ENCODE data around the gene FEV.

FEV gene

DNA sequence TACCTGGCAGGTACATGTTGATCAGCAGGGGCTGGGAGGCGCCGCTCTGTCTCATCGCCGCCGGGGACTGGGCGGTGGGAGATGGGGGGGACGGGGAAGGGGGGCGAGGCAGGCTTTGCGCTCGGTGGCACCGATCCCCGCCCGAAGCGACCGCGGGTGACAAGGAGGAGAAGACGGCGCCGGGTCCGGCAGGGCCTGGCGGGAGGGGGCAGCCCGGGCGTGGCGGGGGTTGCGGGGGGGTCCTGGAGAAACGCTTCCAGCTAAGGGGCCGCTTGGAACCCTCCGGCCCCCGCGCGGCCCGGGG, at the start of gene FEV:
Gene FEV (minus strand): TSS at position 164 of the 304 bp plus-strand sequence. CDS start 109 bp downstream, at position 55.
- DNase-seq, result no peak

DNA sequence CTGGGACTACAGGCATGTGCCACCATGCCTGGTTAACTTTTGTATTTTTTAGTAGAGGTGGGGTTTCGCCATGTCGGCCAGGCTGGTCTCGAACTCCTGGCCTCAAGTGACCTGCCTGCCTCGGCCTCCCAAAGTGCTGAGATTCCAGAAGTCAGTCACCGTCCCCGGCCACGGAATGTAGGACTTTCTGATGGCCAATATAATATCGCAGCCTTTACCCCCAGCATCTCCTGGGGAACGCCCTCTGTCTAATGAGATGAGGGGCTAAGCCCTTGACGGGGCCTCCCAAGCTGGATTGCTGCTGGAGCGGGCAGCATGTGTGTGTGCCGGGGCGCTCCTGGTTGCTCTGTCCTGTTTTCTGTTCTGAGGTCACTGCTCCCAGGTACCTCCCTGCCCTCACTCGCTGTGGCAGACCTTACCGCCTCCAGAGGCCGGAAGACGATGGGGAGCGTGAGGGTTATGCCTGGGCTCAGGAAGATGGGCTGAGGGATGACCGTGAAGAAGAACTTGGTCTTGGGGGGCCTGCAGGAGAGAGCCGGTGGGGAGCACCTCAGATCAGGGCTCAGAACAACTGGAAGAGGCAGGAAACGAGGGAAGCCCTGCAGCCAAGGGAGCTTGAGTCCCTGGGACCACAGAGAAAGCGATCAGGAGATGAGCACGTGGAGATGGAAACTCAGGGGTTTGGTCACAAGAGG, 47.2 kb upstream of the FEV start:
- no peak for DNase-seq

DNA sequence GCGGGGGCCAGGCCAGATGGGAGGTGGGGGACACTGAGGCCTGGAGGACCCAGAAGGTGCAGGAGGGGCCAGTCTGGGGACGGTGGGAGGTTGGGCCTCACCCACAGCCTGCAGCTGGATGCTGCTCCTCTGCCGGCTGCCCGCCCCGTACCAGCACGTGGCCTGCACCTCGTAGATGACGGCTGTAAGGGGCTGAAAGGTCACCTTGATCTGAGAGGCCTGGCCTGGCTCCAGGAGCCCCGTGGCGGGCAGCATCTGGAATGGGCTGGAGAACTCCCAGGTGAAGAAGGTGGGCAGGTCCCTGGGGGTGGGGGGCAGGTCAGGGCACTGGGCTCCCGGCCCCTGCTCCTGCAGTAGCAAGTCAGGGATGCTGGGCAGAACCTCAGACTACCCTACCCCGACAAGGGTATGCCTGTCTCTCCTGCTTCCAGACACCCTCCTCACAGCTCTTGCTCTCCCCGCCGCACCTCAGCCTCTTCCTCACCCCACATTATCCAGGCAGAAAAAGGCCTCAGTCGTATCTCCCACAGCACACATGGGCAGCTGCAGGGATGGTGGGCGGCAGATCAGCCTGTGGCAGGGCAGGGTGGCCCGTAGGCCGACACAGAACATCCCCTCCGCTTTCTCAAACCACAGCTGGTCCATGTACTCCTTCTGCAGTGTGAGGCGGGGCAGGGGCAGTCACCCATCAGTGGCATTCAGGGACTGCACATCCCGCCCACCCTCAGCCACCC, 46.2 kb upstream of the FEV start:
- DNase-seq, result no peak

GRCh38 chr2:219030177-219030940, 45.4 kb upstream of the FEV start:
- no peak for DNase-seq

DNA sequence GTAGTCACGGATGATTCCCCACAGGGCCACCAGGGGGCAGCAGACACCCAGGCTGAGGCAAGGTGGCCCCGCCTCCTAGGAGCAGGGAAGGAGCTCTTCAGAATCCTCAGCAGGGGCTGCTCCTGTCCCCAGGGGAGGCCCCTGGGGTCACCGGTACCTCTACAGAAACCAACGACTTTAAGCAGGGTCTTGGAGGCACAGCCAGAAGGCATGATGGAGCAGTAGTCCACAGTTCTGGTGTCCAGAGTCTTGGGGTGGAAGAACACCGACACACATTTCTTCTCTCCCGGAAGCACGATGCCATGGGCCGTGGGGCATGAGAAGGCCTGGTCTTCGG, 44.8 kb upstream of the FEV start:
- DNase-seq, result peak; percentile 81

DNA sequence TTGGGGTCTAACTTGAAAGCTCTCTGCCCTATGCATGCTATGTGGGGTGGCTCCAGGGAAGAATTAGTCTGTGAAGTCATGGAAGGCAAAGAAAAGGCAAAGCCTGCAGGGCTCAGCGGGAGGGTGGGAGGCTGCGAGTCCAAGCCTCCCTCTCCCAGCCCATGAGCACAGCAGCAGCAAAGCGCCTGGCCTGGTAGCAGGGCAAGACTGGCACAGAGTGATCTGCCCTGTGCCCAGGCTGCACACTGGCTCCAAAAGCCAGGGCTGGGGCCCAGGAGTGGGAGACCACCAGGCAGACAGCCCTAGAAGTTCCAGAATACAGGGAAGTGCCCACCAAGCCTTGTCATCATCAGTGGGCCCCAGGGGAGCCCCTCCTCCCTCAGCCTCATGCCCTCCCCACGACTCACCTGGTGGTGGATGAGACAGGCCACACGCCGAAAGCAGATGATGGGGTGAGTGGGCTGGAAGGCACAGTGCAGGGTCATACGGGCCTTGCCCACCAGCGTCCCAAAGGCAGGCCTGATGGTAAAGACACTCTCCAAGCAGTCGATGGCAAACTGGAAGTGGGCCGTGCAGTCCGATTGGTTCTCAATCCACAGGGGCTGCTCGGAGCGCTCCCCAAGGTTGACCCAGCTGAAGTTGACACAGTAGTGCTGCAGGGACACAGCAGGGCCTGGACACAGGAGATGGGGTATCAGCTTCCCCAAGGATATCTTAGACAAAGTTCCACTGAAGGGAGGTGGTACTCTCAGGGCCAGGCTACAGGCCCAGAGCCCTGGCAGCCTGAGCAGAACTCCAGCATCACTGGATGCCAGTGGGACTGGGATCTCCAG, 44.2 kb upstream of the FEV start:
- no peak for DNase-seq

GRCh38 chr2:219028141-219028540, 43.2 kb upstream of the FEV start:
- no peak for DNase-seq

- no peak for DNase-seq
Observed at GRCh38 chr2:219027511-219028055, 42.6 kb upstream of the FEV start.

DNA sequence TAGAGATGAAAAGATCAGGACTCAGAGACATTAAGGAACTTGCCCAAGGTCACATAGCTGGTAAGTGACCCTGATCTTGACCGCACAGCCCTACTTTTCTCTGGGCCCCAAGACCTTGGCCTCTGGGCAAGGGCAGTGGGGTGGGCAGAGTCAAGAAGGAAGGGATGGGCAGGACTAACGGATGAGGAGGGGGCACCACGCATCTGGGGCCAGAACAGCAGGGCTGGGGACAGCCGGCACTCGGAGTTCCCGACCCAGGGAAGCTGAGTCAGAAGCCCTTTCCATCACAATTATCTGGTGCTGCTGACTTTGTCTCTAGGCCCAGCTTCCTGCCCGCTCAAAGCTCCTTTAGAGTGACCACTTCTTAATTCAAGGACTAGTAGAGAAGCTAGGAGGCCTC, 42.0 kb upstream of the FEV start:
- no peak for DNase-seq

- DNase-seq, result no peak
Observed at GRCh38 chr2:219025637-219026585, 40.9 kb upstream of the FEV start.

GRCh38 chr2:219024059-219024458, 39.1 kb upstream of the FEV start:
- no peak for DNase-seq

GRCh38 chr2:219023045-219023605, 38.1 kb upstream of the FEV start:
- DNase-seq, result no peak

GRCh38 chr2:219022616-219023015, 37.6 kb upstream of the FEV start:
- DNase-seq, result no peak

DNA sequence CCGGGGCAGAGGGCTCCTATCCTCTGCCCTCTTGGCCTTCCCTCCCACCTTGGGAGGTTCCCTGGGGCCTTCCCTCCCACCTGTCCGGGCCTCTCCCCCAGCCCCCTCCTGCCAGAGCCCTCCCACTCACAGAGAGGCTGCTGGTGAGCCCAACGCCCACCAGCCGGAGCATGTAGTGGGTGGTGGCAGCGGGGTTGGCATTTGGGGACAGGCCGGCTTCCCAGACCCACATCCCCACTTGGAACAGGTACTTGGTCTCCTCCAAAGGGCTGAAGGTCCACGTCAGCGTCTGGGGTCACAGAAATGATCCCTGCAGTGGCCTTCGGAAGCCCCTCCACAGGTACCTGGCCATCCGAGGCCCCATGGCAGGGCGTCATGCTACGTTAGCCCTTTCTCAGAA, 37.1 kb upstream of the FEV start:
- DNase-seq, result no peak

- DNase-seq, result no peak
Observed at GRCh38 chr2:219021591-219021990, 36.6 kb upstream of the FEV start.

DNA sequence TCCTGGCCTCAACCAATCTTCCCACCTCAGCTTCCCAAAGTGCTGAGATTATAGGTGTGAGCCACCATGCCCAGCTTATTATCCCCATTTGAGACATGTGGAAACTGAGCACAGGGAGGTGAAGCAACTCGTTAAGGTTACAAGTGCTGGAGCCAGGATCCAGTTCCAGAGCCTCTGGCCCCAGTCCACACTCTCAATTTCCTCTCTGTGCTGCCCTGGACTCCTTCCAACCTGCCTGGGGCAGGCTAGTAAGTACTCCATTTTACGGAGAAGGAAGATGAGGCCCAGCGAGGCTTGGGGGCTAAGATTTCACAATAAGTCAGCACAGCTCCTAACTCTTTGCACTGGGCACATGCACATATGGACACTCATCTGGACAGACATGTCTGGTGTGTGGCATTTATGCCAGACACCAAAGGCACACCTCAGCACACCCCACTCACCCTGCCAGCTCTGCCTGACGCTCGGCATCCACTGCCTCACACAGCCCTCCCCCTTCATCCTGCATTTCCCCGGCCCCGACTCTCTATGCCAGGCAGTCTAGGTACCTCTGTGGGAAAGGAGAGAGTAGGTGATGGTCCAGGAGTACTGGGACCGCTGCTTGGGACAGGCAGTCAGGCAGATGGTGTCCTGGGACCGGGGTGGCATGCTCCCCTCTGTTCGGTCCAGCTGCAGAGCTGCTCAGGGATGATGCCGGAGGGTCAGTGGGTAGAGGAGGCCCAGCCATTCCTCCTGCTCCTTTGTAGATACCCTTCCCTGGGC, 35.8 kb upstream of the FEV start:
- no peak for DNase-seq

DNA sequence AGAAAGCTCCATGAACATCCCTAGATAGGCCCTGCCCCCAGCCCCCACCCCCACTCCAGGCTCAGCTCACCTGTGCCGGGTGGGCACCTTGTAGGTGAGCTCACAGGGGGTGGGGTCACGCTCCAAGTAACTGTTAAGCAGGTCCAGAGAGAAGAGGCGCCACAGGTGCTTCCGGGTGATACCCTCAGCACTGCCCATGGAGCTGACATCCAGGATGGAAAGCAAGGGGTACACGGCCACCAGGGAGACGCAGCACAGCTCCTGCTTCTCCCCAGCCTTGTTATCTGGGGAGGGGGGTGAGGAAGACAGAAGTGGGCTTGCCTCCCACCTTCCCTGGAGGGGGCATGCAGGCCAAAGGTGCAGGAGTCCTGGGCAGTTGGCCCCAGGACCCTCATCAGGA, 34.5 kb upstream of the FEV start:
- no peak for DNase-seq

DNA sequence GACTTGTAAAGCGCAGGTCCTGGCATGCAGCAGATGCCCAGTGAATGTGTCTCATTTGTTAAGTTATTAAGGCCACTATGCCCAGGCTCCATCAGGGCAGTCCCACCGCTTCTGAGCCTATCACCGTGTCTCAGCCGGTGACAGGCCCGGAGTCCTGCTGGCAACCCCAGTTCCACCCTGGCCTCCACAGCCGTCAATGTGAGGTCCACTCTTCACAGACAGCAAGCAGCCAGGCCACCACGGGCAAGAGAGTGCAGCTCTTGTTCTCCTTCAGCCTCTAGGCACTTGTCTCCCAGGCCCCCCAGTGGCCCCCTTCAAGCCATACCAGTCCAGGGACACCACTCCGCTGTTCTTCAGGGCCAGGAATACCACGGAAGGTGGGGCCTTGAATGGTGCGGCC, 33.7 kb upstream of the FEV start:
- no peak for DNase-seq

- no peak for DNase-seq
Observed at GRCh38 chr2:219018286-219018685, 33.3 kb upstream of the FEV start.

- DNase-seq, result no peak
Observed at GRCh38 chr2:219017201-219017931, 32.4 kb upstream of the FEV start.
